Activated effector memory CD4-positive, alpha-beta T cell treated with Interleukin-2 at 50 U/mL for 16 hours (primary cell): ENCODE data around the gene MST1.

Experiments
- DNase-seq: peaks from one replicate; pipeline ENCODE4 v3.0.0-alpha.2; 2020

The MST1 gene

GRCh38 chr3:49654955-49655556, 34.2 kb downstream of the MST1 start:
- no peak for DNase-seq

- DNase-seq: no peak
Measured at GRCh38 chr3:49654176-49654825, 35.0 kb downstream of the MST1 start.

GRCh38 chr3:49653621-49654020, 35.7 kb downstream of the MST1 start:
- no peak for DNase-seq

GRCh38 chr3:49652903-49653415, 36.3 kb downstream of the MST1 start:
- no peak for DNase-seq

- DNase-seq: no peak
Measured at GRCh38 chr3:49652218-49652902, 36.9 kb downstream of the MST1 start.

GRCh38 chr3:49650637-49651036, 38.6 kb downstream of the MST1 start:
- no peak for DNase-seq

GRCh38 chr3:49650177-49650576, 39.1 kb downstream of the MST1 start:
- DNase-seq: no peak

- no peak for DNase-seq
Measured at GRCh38 chr3:49649576-49649975, 39.7 kb downstream of the MST1 start.

- DNase-seq: no peak
Measured at GRCh38 chr3:49648354-49649019, 40.8 kb downstream of the MST1 start.

- no peak for DNase-seq
Measured at GRCh38 chr3:49647741-49648140, 41.5 kb downstream of the MST1 start.

GRCh38 chr3:49646236-49646635, 43.0 kb downstream of the MST1 start:
- DNase-seq: no peak

- no peak for DNase-seq
Measured at GRCh38 chr3:49644684-49645083, 44.6 kb downstream of the MST1 start.

- DNase-seq: no peak
Measured at GRCh38 chr3:49642708-49643145, 46.5 kb downstream of the MST1 start.

GRCh38 chr3:49641921-49642707, 47.2 kb downstream of the MST1 start:
- no peak for DNase-seq

- no peak for DNase-seq
Measured at GRCh38 chr3:49641292-49641691, 48.0 kb downstream of the MST1 start.

- DNase-seq: no peak
Measured at GRCh38 chr3:49639551-49639950, 49.7 kb downstream of the MST1 start.

- DNase-seq: no peak
Measured at GRCh38 chr3:49638445-49638844, 50.8 kb downstream of the MST1 start.

- no peak for DNase-seq
Measured at GRCh38 chr3:49636883-49637609, 52.2 kb downstream of the MST1 start.

GRCh38 chr3:49634736-49635135, 54.5 kb downstream of the MST1 start:
- DNase-seq: no peak
